ENCODE data around the gene BPIFB1.

Gene BPIFB1

DNA sequence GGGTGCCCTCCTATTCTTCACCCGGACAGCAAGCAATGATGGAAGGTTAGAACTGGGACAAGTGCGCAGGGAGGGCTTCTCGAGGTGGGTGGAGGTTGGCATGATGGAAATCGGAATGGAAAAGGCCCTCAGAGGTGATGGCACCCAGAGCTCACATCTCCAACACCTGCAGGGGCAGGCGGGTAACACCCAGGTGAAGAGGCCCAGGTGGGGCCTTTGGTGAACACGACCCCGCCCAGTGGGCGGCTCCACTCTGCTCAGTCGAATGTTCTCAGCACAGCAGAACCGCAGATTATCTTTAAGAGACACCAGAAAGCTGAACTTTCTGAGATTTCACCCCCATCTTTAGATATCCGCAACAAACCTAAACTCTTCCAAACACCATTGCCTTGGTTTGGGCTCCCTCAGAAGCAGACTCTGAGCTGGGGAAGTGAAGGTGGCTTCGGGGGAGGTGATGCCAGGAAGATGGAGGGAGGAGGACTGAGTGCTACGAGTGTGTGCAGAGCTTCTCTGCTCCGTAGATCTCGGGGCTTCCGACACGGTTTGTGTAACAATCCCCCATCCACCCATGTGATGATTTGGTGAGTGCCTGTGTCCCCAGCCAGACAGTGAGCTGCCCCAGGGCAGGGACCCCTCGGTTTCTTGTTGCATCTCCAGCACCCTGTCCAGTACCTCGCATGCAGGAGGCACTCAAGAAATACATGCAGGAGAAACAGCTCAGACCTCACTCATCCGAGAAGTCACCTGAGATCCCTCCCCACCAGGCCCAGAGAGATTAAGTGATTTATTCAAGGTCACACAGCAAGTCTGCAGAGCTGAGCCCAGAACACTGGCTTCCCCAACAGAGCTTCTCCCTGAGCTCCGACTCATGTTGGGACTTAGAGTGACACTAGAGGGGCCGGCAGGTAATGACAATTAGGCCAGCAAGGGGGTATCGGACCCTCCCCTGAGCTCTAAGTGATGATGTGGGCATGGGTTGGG is 45.4 kb downstream of the BPIFB1 start:
- DNase-seq: no peak

DNA sequence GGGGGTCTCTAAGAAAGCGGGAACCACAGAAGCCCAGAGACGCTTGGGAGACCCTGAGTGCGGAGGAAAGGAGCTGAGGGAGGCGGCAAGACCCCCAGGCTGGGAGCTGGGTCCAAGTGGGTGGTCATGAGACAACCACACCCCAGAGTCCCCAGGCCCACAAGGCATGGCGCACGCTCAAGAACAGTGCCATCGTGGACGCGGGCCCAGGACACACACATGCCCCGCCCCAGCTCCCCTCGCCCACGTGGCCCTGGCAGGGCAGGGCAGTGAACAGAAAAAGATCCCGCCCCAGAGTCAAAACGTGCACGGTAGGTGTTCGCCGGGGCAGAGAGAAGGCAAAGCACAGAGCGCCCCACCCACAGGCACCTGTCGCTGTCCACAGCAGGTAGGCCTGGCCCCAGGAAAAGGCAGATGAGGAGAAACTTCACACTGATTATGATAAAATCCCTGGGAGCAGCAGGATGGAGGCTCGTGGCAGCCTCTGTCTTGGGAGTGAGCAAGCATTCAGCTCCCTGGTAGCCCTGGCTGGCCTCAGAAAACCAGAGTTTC is 50.0 kb downstream of the BPIFB1 start:
- DNase-seq: no peak

DNA sequence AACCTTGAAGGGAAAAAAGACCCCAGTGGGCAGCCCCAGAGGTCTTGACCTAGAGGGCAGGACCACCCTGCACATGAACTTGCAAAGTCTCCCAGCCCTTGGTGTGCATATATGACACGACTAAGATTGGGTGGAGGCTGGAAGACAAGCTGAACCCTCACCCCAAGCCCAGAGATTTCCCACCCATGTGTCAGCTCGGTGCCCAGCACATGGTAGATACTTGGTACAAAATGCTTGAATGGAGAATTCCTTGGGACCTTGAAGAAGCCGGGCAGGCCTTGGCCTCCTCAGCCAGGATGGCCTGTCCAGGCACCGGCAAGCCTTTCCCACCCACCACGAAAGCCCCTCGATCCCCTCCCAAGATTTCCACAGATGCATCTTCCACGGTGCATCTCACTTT is 50.6 kb downstream of the BPIFB1 start:
- no peak for DNase-seq

DNA sequence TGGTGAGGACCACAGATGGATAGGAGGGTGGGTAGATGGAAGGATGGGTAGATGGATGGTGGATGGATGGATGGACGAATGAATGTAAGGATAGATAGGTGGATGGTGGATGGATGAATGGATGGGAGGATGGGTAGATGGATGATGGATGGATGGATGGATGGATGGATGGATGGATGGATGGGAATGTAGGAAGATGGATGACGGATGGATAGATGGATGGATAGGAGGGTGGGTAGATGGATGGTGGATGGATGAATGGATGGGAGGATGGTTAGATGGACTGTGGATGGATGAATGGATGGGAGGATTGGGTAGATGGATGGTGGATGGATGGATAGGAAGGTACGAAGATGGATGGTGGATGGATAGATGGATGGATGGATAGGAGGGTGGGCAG is 51.1 kb downstream of the BPIFB1 start:
- no peak for DNase-seq

DNA sequence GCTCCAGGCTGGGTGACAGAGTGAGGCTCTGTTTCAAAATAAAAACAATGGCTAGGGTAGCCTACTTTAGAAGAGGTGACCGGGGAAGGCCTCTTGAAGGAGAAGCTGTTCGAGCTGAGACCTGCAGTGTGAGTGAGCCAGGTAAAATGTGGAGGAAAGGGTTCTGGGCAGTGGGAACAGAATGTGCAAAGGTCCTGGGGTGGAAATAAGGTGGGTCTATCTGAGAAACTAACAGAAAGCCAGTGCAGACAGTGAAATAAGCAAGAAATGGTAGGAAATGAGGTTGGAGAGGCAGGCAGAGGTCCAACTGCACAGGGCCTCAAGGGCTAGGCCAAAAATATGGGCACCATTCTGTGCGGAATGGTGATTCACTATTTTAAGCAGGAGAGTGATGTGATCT is 53.4 kb downstream of the BPIFB1 start:
- no peak for DNase-seq

DNA sequence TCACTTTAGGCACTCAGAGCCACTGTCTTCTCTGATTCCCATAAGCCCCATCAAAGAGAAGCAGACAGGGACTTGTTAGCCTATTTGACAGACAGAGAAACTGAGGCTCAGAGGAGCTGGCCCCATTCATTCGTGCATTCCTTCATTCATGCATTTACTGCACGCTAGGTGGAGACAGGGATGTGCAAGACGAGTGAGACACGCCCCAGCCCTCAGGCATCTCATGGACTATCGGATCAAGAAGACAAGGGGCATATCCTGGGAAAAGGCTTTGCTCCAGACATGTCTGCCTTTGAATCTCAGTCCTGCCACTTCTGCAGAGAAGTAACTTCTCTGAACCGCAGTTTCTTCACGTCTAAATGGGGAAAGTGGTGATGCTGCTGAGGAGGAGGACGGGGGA is 54.1 kb downstream of the BPIFB1 start:
- no peak for DNase-seq

DNA sequence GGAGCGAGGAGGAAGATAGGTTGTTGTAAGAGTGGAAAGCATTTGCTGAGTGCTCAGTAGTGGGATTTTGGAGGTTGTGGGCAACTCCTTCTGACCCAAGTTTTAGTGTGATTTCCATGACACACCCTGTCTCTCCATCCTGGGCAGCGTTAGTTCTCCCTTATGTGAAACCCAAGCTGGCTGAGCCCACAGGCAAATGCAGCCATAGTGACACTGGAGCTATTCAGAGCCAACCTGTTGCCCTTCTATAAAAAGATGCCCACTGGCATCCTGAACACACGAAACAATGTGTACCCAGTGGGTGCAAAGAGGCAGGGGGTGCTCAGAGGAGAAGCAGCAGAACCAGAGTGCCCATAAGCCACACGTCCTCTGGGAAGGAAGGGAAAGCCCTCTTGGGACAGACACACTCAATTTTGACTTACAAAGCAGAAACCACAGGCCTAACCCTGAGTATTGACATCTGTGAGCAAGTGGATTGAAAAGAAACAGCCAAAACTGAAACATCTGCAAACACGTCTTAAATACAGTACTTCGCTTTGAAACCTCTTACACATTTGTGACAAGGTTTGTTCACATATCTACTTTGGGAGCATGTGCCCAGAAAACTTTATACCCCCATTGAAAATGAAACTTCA is 54.6 kb downstream of the BPIFB1 start:
- no peak for DNase-seq

DNA sequence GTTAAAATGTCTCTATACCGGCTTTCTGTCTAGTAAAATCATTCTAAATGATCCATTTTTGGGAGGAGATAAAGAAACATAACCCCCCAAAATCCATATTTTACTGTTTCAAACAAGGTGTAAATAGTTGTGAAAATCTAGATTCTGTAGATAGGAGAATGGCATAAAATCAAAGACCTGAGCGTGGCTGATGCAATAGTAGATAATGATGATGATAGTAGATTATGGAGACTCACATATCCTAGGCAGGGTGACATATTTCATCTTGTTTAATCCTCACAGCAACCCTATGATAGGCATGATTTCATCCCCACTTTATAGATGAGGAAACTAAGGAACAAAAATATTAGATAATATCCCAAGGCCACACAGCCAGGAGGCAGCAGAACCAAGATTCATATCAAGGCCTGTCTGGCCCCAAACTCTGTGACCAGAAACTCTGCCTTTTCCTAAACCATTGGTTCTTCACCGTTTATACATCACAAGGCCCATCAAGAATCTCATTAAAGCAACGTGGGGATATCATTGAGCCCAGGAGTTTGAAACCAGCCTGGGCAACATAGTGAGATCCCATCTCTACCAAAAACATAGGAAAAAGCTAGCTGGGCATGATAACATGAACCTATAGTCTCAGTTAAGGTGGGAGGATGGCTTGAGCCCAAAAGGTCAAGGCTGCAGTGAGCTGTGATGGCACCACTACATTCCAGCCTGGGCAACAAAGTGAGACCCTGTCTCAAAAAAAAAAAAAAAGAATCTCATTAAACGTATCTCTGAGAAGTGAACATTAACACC is 55.6 kb downstream of the BPIFB1 start:
- no peak for DNase-seq

DNA sequence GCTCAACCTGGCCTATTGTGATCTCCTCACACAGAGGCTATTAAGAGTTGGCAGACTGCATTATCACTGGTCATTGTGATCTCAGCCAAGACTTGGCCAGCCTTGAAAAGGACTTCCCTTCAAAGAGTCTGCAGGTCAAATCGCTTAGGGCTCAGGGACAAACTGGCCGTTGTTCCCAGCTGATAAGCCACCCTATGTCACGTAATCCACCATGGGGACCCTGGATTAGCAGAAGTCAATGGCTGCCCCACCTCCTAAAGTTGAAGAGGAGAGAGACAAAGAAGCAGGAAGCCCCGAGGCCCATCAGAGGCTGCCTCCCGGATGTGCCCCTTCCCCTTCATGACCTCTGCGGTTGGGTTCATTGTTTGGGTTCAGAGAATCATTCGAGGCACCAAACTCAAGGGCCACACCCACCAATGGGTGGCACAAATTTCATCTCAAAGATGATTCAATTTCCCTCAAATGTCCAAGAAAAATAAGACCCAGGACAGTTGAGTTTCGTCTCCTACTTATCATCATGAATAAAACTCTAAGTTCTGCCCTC is 56.6 kb downstream of the BPIFB1 start:
- DNase-seq: no peak

DNA sequence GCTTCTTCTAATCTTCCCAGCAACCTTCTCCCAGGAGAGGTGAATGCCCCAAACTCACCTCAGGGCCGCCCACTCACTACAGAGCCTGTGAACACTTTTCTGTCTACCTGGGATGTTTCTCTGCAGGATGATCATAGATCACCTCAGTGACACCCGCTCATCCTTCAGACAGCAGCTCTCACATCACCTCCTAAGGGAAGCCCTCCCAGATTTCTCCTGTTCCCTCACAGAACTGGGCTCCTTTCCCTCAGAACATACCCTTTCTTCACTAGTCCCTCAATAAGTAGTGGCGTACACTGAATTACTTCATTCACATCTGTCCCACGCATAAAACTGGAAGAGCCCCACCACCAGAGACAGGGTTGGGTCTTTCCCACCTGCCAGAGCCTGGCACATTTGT is 60.5 kb downstream of the BPIFB1 start:
- no peak for DNase-seq

DNA sequence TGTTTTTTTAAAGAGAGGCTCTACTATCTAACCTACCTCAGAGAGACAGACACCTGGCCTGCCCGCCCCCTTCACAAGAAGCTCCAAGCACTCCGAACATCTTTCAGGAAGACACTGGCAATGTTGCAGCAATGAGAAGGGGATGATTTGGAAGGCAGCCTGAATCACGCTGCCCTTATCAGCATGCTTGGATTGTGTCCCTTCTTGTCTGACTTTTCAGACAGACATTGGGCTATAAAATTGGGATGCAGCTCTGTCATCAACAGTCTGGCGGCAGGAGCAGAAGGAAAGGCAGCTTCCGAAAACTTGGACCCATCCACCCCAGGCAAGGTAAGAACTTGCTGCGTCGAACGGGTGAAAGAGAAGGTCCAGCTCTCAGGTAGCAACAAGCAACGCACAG is 62.3 kb downstream of the BPIFB1 start:
- no peak for DNase-seq

DNA sequence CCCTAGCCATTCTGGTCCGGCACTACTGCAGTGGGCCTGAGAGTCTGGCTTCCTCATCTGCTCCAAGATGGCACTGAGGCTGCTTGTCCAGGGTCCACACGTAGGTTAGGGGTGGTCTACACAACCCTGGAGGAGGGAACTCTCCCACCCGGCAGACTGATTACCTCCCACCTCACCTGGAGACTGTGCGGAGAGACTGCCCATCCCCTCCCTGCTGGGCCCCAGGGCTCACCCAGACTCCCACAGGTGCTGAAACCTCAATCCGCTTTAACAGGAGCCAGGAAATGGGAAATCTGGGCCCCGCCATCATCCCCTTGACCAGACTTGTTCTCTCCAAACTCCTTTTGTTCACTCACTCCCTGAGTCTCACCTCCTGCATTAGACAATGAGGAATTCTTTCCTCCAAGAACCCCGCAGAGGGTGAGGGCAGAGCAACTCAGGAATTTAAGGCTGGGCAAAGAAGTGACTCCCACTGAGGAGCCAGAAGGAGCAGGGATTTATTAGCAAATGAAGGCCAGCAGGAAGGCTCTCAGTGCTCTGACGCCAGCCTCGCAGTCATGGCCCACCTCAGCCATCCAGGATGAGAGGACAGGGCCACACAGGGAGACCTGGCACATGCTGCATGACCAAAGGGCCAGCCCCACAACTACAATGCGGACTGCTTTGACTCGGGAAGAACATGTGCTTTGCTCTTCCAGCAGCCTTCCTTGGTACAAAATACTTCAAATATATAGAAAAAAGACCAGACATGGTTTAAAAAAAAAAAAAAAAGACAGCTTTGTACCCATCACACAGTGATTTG is 65.3 kb downstream of the BPIFB1 start:
- no peak for DNase-seq

DNA sequence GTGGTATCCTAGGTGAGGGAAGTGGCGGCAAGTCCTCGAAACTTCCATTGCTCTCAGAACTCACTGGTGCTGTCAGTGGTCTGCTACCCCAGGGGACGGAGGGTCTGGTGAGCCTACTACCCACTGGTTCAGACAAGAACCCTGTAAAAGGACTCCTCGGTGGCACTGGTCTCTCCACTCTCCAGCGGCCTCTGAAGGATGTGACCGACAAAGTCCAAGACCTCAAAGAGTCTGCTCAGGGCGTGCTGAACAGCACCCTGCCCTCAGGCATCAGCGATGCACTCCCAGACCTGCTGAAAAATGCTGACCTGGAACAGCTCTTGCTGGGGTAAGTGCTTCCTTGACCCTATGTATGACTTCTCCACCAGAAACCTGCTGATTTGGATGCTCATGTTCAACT is 66.5 kb downstream of the BPIFB1 start:
- no peak for DNase-seq

DNA sequence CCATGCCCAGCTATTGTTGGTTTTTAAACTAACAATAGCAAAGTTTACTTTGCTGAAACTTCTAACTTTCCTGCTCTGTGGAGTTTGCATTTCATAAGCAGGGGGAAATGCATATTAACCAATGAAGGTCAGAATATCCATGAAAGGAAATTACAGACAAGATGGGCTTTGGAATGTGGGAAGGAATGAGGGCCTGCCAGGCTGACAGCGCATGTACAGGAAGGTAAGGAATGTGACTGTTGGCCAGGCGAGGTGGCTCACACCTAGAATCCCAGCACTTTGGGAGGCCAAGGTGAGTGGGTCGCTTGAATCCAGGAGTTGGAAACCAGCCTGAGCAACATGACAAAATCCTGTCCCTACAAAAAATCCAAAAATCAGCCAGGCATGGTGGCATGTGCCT is 68.7 kb downstream of the BPIFB1 start:
- no peak for DNase-seq

DNA sequence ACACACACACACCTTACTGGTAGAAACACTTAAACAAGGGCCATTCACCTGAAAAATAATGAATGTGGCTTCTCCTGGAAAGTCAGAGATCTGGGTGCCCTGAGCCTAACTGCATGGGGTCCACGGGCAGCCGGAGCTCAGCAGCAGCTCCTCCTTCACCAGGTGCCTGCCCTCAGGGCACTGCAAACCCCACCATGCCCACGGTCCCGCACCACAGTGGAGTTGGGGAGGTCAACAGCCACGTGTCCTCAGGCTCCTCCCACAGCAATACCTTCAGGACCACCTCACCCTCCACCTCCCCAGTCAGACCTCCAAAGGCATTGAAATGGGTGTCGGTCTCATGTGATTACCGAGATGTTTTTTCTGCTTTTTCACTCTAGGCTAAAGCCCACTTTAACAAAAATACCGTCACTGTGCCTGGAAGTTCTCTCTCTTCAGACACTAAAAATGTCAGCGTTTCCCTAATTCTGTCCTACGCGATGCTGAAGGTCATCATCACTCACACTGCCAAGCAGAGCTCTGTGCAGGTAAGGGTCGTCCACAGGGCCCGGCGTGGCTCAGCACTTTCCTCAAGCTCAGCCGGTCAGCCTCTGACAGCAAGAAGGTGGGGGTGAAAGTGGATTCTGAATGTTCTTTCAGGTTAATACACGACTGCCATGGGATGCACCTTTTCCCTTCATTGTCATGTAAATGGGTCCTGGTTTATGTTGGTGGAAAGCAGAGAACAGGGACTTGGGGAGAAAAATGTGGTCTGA is 69.4 kb downstream of the BPIFB1 start:
- no peak for DNase-seq

DNA sequence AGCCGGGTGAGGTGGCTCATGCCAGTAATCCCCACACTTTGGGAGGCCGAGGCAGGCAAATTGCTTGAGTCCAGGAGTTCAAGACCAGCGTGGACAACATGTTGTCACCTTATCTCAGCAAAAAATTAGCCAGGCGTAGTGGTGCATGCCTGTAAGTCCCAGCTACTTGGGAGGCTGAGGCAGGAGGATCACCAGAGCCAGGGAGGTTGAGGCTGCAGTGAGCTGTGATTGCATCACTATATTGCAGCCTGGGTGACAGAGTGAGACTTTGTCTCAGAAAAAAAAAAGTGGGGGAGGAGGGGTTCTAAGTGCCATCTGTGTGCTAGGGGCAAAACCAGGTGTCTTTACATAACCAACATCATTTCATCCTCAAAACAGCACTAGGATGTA is 70.0 kb downstream of the BPIFB1 start:
- DNase-seq: no peak
